GM19463 (cell line): ENCODE measurements around the gene TNFRSF13B.
"Not testable (repeated sequence)": the region's sequence is repeated elsewhere in the genome, so short reads cannot be mapped to it uniquely, and the experiment has no call there.

Source experiments
- ATAC-seq: cut with Tn5 transposase; IDR thresholded peaks from one replicate; pipeline ENCODE4 v1.9.1; 2021; ENCODE audit warnings: mild to moderate bottlenecking, moderate library complexity; ENCODE audit not compliant: unreplicated experiment

Gene TNFRSF13B

GRCh38 chr17:16962804-16963203 lies 9.1 kb downstream of the TNFRSF13B start:
- ATAC-seq, result no peak

- no peak for ATAC-seq
Measured at GRCh38 chr17:16961792-16962191, 10.1 kb downstream of the TNFRSF13B start.

- not testable (repeated sequence) for ATAC-seq
Measured at GRCh38 chr17:16961022-16961421, 10.9 kb downstream of the TNFRSF13B start.

GRCh38 chr17:16955011-16955410 lies 16.9 kb downstream of the TNFRSF13B start:
- not testable (repeated sequence) for ATAC-seq

GRCh38 chr17:16954521-16954920 lies 17.4 kb downstream of the TNFRSF13B start:
- no peak for ATAC-seq

GRCh38 chr17:16953841-16954240 lies 18.1 kb downstream of the TNFRSF13B start:
- ATAC-seq, result no peak

GRCh38 chr17:16953347-16953746 lies 18.6 kb downstream of the TNFRSF13B start:
- no peak for ATAC-seq

GRCh38 chr17:16952401-16952800 lies 19.5 kb downstream of the TNFRSF13B start:
- ATAC-seq, result no peak

GRCh38 chr17:16950488-16950887 lies 21.4 kb downstream of the TNFRSF13B start:
- no peak for ATAC-seq

- no peak for ATAC-seq
Measured at GRCh38 chr17:16948587-16949376, 23.1 kb downstream of the TNFRSF13B start.

- ATAC-seq, result no peak
Measured at GRCh38 chr17:16947470-16947869, 24.4 kb downstream of the TNFRSF13B start.

GRCh38 chr17:16945663-16946218 lies 26.2 kb downstream of the TNFRSF13B start:
- no peak for ATAC-seq

- no peak for ATAC-seq
Measured at GRCh38 chr17:16945136-16945482, 26.8 kb downstream of the TNFRSF13B start.

GRCh38 chr17:16944334-16945135 lies 27.4 kb downstream of the TNFRSF13B start:
- no peak for ATAC-seq

- no peak for ATAC-seq
Measured at GRCh38 chr17:16943541-16944333, 28.2 kb downstream of the TNFRSF13B start.

- no peak for ATAC-seq
Measured at GRCh38 chr17:16943032-16943352, 28.9 kb downstream of the TNFRSF13B start.

- ATAC-seq, result no peak
Measured at GRCh38 chr17:16942141-16943031, 29.5 kb downstream of the TNFRSF13B start.

GRCh38 chr17:16941072-16942036 lies 30.6 kb downstream of the TNFRSF13B start:
- ATAC-seq, result no peak
